Lung (tissue), 12 donors: ENCODE data around the gene CDKL2. TPM values are rescaled to one million over a fixed set of nuclear protein-coding genes. Genes with fewer than 3 reads are reported as not detected.

Source experiments
- ATAC-seq: fragments of 200-7000 bp; cut with Tn5 transposase; one replicate; pipeline ENCODE4 v1.9.1; 2020; ENCODE audit warnings: moderate number of reproducible peaks; ENCODE audit not compliant: insufficient read depth, low FRiP score
- DNase-seq, 3 donors: peaks; one replicate each; pipeline ENCODE4 v3.0.0-alpha.2; 2013 to 2017
- H3K27ac ChIP-seq, 2 donors: one replicate each; pipeline ENCODE4 v1.5.1; 2013; ENCODE audit warnings: mild to moderate bottlenecking in 2 of 2, moderate library complexity in 2 of 2, control low read depth in 1 of 2, inconsistent platforms in 1 of 2, low read depth in 1 of 2, low read length in 1 of 2
- H3K27me3 ChIP-seq, 3 donors: one replicate each; pipeline ENCODE4 v1.5.1; 2013; ENCODE audit warnings: low read length in 2 of 3; ENCODE audit not compliant: control insufficient read depth in 3 of 3, insufficient read depth in 3 of 3
- H3K36me3 ChIP-seq, 4 donors: one replicate each; pipeline ENCODE4 v1.5.1; 2013; ENCODE audit warnings: low read length in 4 of 4, mild to moderate bottlenecking in 1 of 4, moderate library complexity in 1 of 4; ENCODE audit not compliant: control insufficient read depth in 4 of 4, insufficient read depth in 4 of 4
- H3K4me1 ChIP-seq, 5 donors: one replicate each; pipeline ENCODE4 v1.5.1; 2013; ENCODE audit warnings: low read length in 5 of 5, mild to moderate bottlenecking in 2 of 5, moderate library complexity in 1 of 5; ENCODE audit not compliant: control insufficient read depth in 5 of 5, insufficient read depth in 5 of 5
- H3K4me3 ChIP-seq: one replicate; pipeline ENCODE4 v1.5.1; 2013; ENCODE audit warnings: mild to moderate bottlenecking, control low read depth, moderate library complexity
- H3K9ac ChIP-seq, 2 donors: one replicate each; pipeline ENCODE4 v1.5.1; 2013; ENCODE audit warnings: low read length in 2 of 2, control low read depth in 1 of 2; ENCODE audit not compliant: insufficient read depth in 1 of 2
- H3K9me3 ChIP-seq, 4 donors: one replicate each; pipeline ENCODE4 v1.5.1; 2013; ENCODE audit warnings: low read length in 3 of 4, mild to moderate bottlenecking in 1 of 4, moderate library complexity in 1 of 4; ENCODE audit not compliant: control insufficient read depth in 4 of 4, insufficient read depth in 3 of 4
- CTCF ChIP-seq: IDR thresholded peaks from 2 replicates; pipeline ENCODE4 v1.5.1; 2012; ENCODE audit warnings: mild to moderate bottlenecking; ENCODE audit errors: control extremely low read depth, extremely low read depth
- WGBS, 2 donors: extraction: QIAGEN DNeasy Blood & Tissue Kit; methylation state at CpG; one replicate each; pipeline ENCODE4 v1.1.7; 2013; 5-methylcytosine and 5-hydroxymethylcytosine counted together
- polyA plus RNA-seq, 2 donors: library from polyadenylated mRNA; stranded (reverse); fragments of 200-250 nt; gene quantifications; one replicate each; pipeline ENCODE4 v1.2.1, GENCODE V29; 2013
- total RNA-seq, 2 donors: library from RNA; depleted of rRNA in 1 of 2; stranded (reverse); fragments of >200 nt in 1 of 2; gene quantifications; one replicate each; pipeline ENCODE4 v1.2.1, GENCODE V29; 2014 to 2021
- donor health status: control.
- donor health status: control.
- donor health status: Bipolar disorder and iron deficiency.
- donor health status: healthy.
- donor health status: DM: yes; HTN: yes; CAD: no.

The CDKL2 gene
- total and polyA plus RNA-seq, 4 donors: 2.7 to 16.3 (median 9.6) TPM

DNA sequence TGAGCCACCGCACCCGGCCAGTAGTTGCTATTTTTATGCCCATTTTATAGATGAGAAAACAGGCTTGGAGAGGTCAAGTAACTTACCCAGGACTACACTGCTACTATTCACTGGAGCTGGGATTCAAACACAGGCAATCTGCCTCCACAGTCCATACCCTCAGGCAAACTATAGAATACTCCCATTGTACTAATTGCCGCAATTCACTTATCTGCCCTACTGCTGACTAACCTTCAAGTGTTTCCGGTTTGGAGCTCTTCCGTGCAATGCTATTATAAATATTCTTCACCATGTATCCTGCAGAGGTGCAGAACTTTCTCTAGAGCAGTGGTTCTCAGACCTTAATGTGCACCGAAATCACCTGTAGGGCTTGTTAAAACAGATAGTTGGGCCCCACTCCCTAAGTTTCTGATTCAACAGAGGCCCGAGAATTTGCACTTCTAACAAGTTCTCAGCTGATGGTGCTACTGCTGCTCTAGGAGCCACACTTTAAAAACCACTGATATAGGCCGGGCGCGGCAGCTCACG lies 44.7 kb upstream of the CDKL2 start:
- no peaks in the 10 kb centered on the region for H3K27me3 ChIP-seq
- ATAC-seq (no peak), DNase-seq (no peak)
- H3K27ac ChIP-seq: no peak overlapping the region
- no peak overlapping the region for H3K9ac ChIP-seq
- H3K36me3 ChIP-seq: peaks cover 0 to 8% (median 0%) of the 10 kb centered on the region in 4 donors
- H3K4me3 ChIP-seq: no peak overlapping the region
- WGBS, 2 donors: 94 to 96% methylated on average over 11 of the region's 11 CpGs
- H3K9me3 ChIP-seq: no peaks in the 10 kb centered on the region
- H3K4me1 ChIP-seq: peaks cover 0 to 19% (median 15%) of the 10 kb centered on the region in 5 donors
- TF ChIP-seq CTCF: no peak

DNA sequence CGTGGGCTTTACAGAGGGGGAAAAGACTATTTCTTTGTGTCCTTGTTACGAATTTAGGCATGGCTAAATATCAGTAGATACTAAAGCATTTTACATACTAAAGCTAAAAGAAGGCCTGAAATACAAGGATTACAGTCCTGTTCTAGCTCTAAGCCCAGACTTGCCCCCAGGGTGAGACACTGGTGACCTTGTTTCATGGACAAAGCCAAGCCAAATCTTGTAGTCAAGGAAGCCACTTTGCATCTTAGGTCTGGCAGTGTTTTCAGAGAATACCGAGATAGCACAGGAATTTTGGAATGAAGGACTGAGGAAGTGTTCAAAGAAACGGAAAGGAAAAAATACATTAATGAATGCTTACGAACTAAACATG lies 43.6 kb upstream of the CDKL2 start:
- H3K36me3 ChIP-seq: peaks cover 0 to 8% (median 0%) of the 10 kb centered on the region in 4 donors
- H3K4me3 ChIP-seq: peak overlapping the region; percentile 9
- peak overlapping the region; percentile 60 to 96 for H3K9ac ChIP-seq
- H3K27me3 ChIP-seq: no peaks in the 10 kb centered on the region
- no peak for ATAC-seq
- peak in 2 of 3 donors; percentile 21 to 43 for DNase-seq
- peaks cover 0 to 22% (median 15%) of the 10 kb centered on the region in 5 donors for H3K4me1 ChIP-seq
- TF ChIP-seq CTCF: no peak
- peak overlapping the region; percentile 92 for H3K27ac ChIP-seq
- WGBS, 2 donors: 33 to 46% methylated on average over 5 of the region's 5 CpGs
- no peaks in the 10 kb centered on the region for H3K9me3 ChIP-seq

- Histone ChIP-seq H3K27me3 (no peaks in the 10 kb centered on the region), H3K27ac (peak within 1 kb of the TSS; percentile 92 to 94), H3K9ac (peak within 1 kb of the TSS; percentile 92 to 98), H3K4me1 (peaks cover 0 to 23% (median 18%) of the 10 kb centered on the region in 5 donors), H3K9me3 (no peaks in the 10 kb centered on the region), H3K4me3 (peak within 1 kb of the TSS; percentile 82), H3K36me3 (peaks cover 0 to 8% (median 0%) of the 10 kb centered on the region in 4 donors)
- ATAC-seq (peak; percentile 99), DNase-seq (peak; percentile 99)
- 0% methylated on average over 82 to 83 of the region's 83 CpGs for WGBS, 2 donors
- TF ChIP-seq CTCF: no peak
These were observed 43.0 kb upstream of the CDKL2 start, which contains the start of gene G3BP2 for GRCh38 chr4:75673027-75673958. G3BP2 (minus strand) TSS chr4:75673411; CDS start chr4:75662025, 11,386 bp downstream.
